RWPE1 (cell line): ENCODE data around the gene RWDD2A.

Source experiments
- CTCF ChIA-PET: fragments of 350-600 bp; sonication (Branson Sonifier 250); formaldehyde crosslinking; extraction: SDS; loops from one replicate; lab custom pipeline; 2021; lab: Yijun Ruan, JAX
- POLR2A ChIA-PET: fragments of 400-600 bp; formaldehyde crosslinking; extraction: SDS; loops from one replicate; lab custom pipeline; 2020; ENCODE audit warnings: antibody characterized with exemption; ENCODE audit not compliant: low non-redundant PET; lab: Yijun Ruan, JAX
- DNase-seq: peaks from one replicate; pipeline ENCODE4 v3.0.0; 2012; ENCODE audit warnings: low spot score
- H3K27ac ChIP-seq: fragments of 450-650 bp; 2 replicates; pipeline ENCODE4 v1.5.1; 2017
- CTCF ChIP-seq: fragments of 450-650 bp; conservative IDR thresholded peaks from 2 replicates; pipeline ENCODE4 v1.5.1; 2017; ENCODE audit warnings: low read depth, mild to moderate bottlenecking

The RWDD2A gene

GRCh38 chr6:83167726-83168278, 25.4 kb upstream of the RWDD2A start:
- TF ChIP-seq CTCF = no peak
- DNase-seq = no peak
- POLR2A ChIA-PET = no interaction called here
- CTCF ChIA-PET = interaction anchor here (0.6 kb wide), 1 partner anchor 9 kb away, joined by 3 read pairs; no protein-coding TSS in a partner anchor
- H3K27ac ChIP-seq = no peak overlapping the region

- TF ChIP-seq CTCF = no peak
- H3K27ac ChIP-seq = no peak overlapping the region
- ChIA-PET POLR2A (no interaction called here), CTCF (no interaction called here)
- DNase-seq = peak; percentile 9
These were observed 24.6 kb upstream of the RWDD2A start for GRCh38 chr6:83168556-83168955.

- POLR2A ChIA-PET = no interaction called here
- no peak overlapping the region for H3K27ac ChIP-seq
- no peak for DNase-seq
- CTCF ChIA-PET = interaction anchor here (1.1 kb wide), 1 partner anchor 102 kb away, joined by 3 read pairs; no protein-coding TSS in a partner anchor
- no peak for TF ChIP-seq CTCF
These were observed 24.1 kb upstream of the RWDD2A start for GRCh38 chr6:83169106-83169505.

GRCh38 chr6:83169511-83169910, 23.6 kb upstream of the RWDD2A start:
- ChIA-PET CTCF (interaction anchor here (1.1 kb wide), 1 partner anchor 102 kb away, joined by 3 read pairs; no protein-coding TSS in a partner anchor), POLR2A (no interaction called here)

GRCh38 chr6:83176246-83176645, 16.9 kb upstream of the RWDD2A start:
- ChIA-PET CTCF (interaction anchor here (0.7 to 1.2 kb wide), 2 partner anchors 9 to 39 kb away, joined by 3 read pairs; no protein-coding TSS in a partner anchor), POLR2A (no interaction called here)
- DNase-seq = no peak
- TF ChIP-seq CTCF = no peak
- no peak overlapping the region for H3K27ac ChIP-seq

More at GRCh38 chr6:83169511-83169910, 23.6 kb upstream of the RWDD2A start:
- DNase-seq = no peak
- TF ChIP-seq CTCF = no peak
- H3K27ac ChIP-seq = no peak overlapping the region

GRCh38 chr6:83180426-83180950, 12.7 kb upstream of the RWDD2A start:
- no peak for TF ChIP-seq CTCF
- CTCF ChIA-PET = no interaction called here
- H3K27ac ChIP-seq = no peak overlapping the region
- no peak for DNase-seq
- POLR2A ChIA-PET = no interaction called here
